HG02759 (cell line): ENCODE results near the gene MOB4.
A peak's percentile ranks its signal among the peaks of the same experiment; 100 is the strongest.
"Not testable (repeated sequence)": the region's sequence is repeated elsewhere in the genome, so short reads cannot be mapped to it uniquely, and the experiment has no call there.

Experiments used
- ATAC-seq: cut with Tn5 transposase; IDR thresholded peaks from one replicate; pipeline ENCODE4 v1.9.1; 2021; ENCODE audit warnings: mild to moderate bottlenecking, moderate library complexity; ENCODE audit not compliant: unreplicated experiment

The MOB4 gene

DNA sequence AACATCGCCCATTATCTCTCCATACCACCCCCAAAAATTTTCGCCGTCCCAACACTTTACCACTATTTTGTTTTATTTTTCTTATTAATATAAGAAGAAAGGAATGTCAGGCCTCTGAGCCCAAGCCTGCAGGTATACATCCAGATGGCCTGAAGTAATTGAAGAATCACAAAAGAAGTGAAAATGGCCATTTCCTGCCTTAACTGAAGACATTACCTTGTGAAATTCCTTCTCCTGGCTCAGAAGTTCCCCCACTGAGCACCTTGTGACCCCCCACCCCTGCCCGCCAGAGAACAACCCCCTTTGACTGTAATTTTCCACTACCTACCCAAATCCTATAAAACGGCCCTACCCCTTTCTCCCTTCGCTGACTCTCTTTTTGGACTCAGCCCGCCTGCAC lies 71.4 kb downstream of the MOB4 start:
- ATAC-seq = not testable (repeated sequence)

DNA sequence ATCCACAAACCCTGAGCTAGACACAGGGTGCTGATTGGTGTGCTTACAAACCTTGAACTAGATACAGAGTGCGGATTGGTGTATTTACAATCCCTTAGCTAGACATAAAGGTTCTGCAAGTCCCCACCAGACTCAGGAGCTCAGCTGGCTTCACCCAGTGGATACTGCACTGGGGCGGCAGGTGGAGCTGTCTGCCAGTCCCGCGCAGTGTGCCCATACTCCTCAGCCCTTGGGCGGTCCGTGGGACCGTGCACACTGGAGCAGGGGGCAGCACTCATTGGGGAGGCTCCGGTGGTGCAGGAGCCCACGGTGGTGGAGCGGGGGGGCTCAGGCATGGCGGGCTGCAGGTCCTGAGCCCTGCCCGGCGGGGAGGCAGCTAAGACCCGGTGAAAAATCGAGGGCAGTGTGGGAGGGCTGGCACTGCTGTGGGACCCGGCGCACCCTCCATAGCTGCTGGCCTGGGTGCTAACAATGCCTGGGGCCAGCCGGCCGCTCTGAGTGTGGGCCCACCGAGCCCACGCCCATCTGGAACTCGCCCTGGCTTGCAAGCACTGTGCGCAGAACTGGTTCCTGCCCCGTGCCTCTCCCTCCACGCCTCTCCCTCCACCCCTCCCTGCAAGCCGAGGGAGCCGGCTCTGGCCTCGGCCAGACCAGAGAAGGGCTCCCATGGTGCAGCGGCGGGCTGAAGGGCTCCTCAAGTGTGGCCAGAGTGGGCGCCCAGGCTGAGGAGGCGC lies 75.6 kb downstream of the MOB4 start:
- no peak for ATAC-seq

DNA sequence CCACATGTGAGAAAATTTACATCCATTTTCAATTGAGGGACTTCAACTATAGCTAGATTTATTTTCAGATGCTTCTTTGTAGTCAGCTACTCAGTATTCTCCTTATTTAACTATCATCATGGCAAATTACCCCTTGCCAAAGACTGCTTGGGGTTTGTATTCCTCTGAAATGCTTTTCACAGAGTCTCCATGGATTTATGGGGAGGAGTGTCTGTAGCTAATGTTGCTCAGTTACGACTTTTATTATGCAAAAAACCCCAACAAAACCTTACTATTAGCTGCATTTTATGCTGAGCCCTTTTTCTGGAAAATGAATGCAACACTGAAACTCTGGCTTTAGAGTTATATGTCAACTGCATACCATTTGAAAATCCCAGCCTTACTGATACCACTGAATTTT lies 80.9 kb downstream of the MOB4 start:
- ATAC-seq = no peak

DNA sequence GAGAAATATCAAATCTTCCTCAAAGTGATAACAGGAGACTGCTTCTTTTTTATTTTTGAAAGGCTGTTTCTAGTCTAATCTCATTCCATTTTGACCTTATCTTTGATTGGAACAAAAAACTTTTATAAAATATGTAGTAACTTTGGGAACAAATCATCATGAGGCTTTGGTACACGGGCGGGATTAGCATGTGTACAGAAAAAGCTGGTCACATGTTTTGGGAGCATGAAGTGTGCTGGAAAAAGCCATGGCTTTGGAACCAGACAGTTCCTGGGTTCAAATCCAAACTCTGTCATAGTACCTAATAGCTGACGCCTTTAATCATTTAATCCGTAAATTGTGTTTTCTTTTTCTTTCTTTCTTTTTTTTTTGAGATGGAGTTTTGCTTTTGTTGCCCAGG lies 81.3 kb downstream of the MOB4 start:
- ATAC-seq = no peak

DNA sequence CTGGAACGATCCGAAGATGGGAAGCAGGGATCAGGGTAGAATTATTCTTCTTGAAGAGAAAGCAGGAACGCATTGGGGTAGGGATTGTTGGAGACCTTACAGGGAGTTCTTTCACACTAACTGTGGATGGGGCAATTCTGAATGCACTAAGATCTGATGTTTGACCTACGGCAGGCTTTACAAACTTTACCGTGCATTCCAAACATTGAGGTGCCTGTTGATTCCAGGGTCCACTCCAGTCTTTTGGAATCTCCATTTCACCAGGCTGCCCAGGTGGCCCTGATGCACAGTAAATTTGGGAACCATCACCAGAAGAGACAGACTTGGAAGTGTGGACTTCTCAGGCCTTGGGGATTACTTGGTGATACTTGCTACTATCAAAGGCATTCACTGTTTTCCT lies 82.6 kb downstream of the MOB4 start:
- ATAC-seq = no peak

DNA sequence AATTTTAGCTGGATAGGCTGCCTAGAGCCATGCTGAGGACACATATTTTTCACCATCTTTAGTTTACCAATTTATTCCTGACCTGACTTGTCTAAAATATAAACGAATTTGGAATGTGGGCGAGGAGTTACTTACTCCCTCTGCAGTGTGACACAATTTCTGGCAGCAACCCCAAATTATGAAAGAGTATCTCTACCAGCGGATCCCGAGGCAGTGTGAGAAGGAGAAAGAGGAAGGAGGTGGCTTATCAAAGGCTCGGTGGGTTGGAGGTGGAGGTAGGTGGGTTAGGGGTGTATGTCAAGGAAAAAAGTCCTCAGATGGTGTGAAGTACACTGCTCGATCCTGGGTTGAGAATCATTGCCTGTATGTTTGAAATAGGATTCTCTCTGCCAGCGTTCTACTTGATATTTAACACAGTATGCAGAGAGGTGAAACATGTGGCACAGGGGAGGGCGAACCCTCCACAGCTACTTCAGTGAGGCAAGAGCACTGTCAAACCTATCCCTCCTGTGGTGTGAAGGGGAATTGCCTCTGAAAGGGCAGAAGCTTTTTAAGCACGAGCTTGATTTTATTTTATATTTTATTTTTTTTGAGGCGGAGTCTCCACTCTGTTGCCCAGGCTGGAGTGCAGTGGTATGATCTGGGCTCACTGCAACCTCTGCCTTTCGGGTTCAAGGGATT lies 83.6 kb downstream of the MOB4 start:
- ATAC-seq = peak; percentile 73

DNA sequence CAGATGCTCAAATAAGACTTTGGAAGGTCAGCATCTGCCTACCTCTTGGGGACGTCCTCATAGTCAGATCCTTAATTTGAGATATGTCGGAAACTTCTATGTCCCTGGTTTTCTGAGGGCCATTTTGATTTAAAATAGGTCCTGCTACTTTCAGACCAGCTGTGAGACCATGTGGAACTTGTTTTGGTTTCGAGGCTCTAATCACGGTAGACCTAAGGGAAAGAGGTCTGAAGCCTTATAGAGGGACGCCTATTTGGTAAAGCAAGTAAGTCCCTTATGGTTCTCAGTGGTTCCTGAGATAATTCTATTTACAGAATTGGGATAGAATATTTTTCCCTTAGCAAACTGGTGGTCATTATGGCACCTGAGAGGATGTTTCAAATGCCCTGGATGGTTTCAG lies 84.4 kb downstream of the MOB4 start:
- ATAC-seq = no peak

DNA sequence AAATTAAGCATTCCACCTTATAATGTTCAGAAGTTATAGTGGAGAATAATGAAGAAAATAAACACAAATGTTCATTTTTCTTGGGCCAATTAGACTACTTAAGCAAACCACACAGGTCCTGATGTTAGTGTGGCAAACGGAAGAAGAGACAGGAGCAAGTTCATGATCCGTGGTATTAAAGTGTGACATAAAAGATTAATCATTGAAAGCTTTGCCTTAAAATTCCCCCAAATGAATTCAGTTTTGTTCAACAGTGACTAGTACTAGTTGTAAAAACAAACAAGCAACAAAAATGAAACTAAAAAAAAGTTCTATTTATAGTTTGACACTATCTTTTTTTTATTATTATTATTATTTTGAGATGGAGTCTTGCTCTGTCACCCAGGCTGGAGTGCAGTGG lies 85.9 kb downstream of the MOB4 start:
- no peak for ATAC-seq
